BLaER1 treated with 17β-estradiol and CSF1 and Interleukin-3, amounts not matched to agents 10 nM and 100 nM (cell line): ENCODE data around the gene ZNF628.
A peak's percentile ranks its signal among the peaks of the same experiment; 100 is the strongest.

Experiments
- H3K27ac ChIP-seq, 11 experiments: shearing (Covaris generic); formaldehyde crosslinking; 2 replicates each; pipeline ENCODE4 v1.8.1; 2022
- H3K27me3 ChIP-seq, 11 experiments: shearing (Covaris generic); formaldehyde crosslinking; 2 replicates each; pipeline ENCODE4 v1.8.1; 2022
- H3K36me3 ChIP-seq, 11 experiments: shearing (Covaris generic); formaldehyde crosslinking; 2 replicates each; pipeline ENCODE4 v1.8.1; 2022
- H3K4me1 ChIP-seq, 10 experiments: shearing (Covaris generic); formaldehyde crosslinking; 2 replicates each; pipeline ENCODE4 v1.8.1; 2022
- H3K4me2 ChIP-seq, 11 experiments: shearing (Covaris generic); formaldehyde crosslinking; 2 replicates each; pipeline ENCODE4 v1.8.1; 2022
- H3K4me3 ChIP-seq, 10 experiments: shearing (Covaris generic); formaldehyde crosslinking; 2 replicates each; pipeline ENCODE4 v1.8.1; 2022
- H3K9ac ChIP-seq, 11 experiments: shearing (Covaris generic); formaldehyde crosslinking; 2 replicates each; pipeline ENCODE4 v1.8.1; 2022
- H3K9me3 ChIP-seq, 11 experiments: shearing (Covaris generic); formaldehyde crosslinking; replicated peaks in 1 of 11; 2 replicates each; pipeline ENCODE4 v1.8.1; 2022
- H4K20me1 ChIP-seq, 11 experiments: shearing (Covaris generic); formaldehyde crosslinking; 2 replicates each; pipeline ENCODE4 v1.8.1; 2022
- Cebpa-rat ChIP-seq, 11 experiments: shearing (Covaris generic); IDR thresholded peaks; 2 replicates each; pipeline ENCODE4 v1.8.1; 2022

The ZNF628 gene

GRCh38 chr19:55439052-55439451, 37.4 kb upstream of the ZNF628 start:
- no peak overlapping the region for H3K4me3 ChIP-seq
- H3K36me3 ChIP-seq: no peaks in the 10 kb centered on the region
- no peak for TF ChIP-seq Cebpa-rat (IDR thresholded peaks at IDR 0.05)
- peaks cover 0 to 17% (median 0%) of the 10 kb centered on the region in 11 experiments; a peak in 4 of 22 replicates for H3K9me3 ChIP-seq
- H3K27me3 ChIP-seq: peaks cover 68 to 96% (median 87%) of the 10 kb centered on the region in 11 experiments
- H4K20me1 ChIP-seq: peaks cover 0 to 34% (median 4%) of the 10 kb centered on the region in 11 experiments; a peak in 9 of 22 replicates
- H3K9ac ChIP-seq: no peak overlapping the region
- H3K4me1 ChIP-seq: peaks cover 0 to 22% (median 17%) of the 10 kb centered on the region in 10 experiments; a peak in 15 of 20 replicates
- H3K27ac ChIP-seq: no peak overlapping the region
- H3K4me2 ChIP-seq: no peak overlapping the region

- Histone ChIP-seq H3K4me3 (peak overlapping the region in 2 of 10 experiments; percentile 5; a peak in 2 of 20 replicates), H3K9ac (no peak overlapping the region), H4K20me1 (peaks cover 0 to 44% (median 4%) of the 10 kb centered on the region in 11 experiments; a peak in 10 of 22 replicates), H3K4me1 (peaks cover 0 to 22% (median 17%) of the 10 kb centered on the region in 10 experiments; a peak in 15 of 20 replicates), H3K36me3 (no peaks in the 10 kb centered on the region), H3K27me3 (peaks cover 83 to 100% (median 98%) of the 10 kb centered on the region in 11 experiments), H3K9me3 (peaks cover 0 to 12% (median 0%) of the 10 kb centered on the region in 11 experiments; a peak in 1 of 22 replicates), H3K4me2 (peak overlapping the region in 7 of 11 experiments; percentile 5 to 80 (median 45); a peak in 13 of 22 replicates), H3K27ac (no peak overlapping the region)
- no peak for TF ChIP-seq Cebpa-rat (IDR thresholded peaks at IDR 0.05)
Measured at GRCh38 chr19:55440411-55441105, 35.9 kb upstream of the ZNF628 start.

GRCh38 chr19:55441319-55441691, 35.1 kb upstream of the ZNF628 start:
- Histone ChIP-seq H3K27ac (no peak overlapping the region), H3K4me3 (0 out of 20 replicates have a peak overlapping the region, but pooled peaks of 2 of the 10 experiments have one; percentile 5), H3K9ac (no peak overlapping the region), H3K36me3 (no peaks in the 10 kb centered on the region), H3K9me3 (peaks cover 0 to 12% (median 0%) of the 10 kb centered on the region in 11 experiments; a peak in 1 of 22 replicates), H4K20me1 (peaks cover 0 to 42% (median 4%) of the 10 kb centered on the region in 11 experiments; a peak in 10 of 22 replicates), H3K4me2 (peak overlapping the region in 9 of 11 experiments; percentile 5 to 80 (median 38); a peak in 12 of 22 replicates), H3K27me3 (peaks cover 90 to 100% (median 99%) of the 10 kb centered on the region in 11 experiments), H3K4me1 (peaks cover 0 to 22% (median 17%) of the 10 kb centered on the region in 10 experiments; a peak in 16 of 20 replicates)
- TF ChIP-seq Cebpa-rat (IDR thresholded peaks at IDR 0.05): no peak

- Histone ChIP-seq H3K9ac (no peak overlapping the region), H3K9me3 (peaks cover 0 to 12% (median 0%) of the 10 kb centered on the region in 11 experiments; a peak in 1 of 22 replicates), H3K27ac (no peak overlapping the region), H4K20me1 (peaks cover 0 to 37% (median 2%) of the 10 kb centered on the region in 11 experiments; a peak in 10 of 22 replicates), H3K4me1 (peaks cover 0 to 22% (median 17%) of the 10 kb centered on the region in 10 experiments; a peak in 16 of 20 replicates), H3K36me3 (no peaks in the 10 kb centered on the region), H3K27me3 (peaks cover 91 to 100% (median 99%) of the 10 kb centered on the region in 11 experiments), H3K4me2 (peak overlapping the region in 6 of 11 experiments; percentile 18 to 80 (median 52); a peak in 10 of 22 replicates), H3K4me3 (no peak overlapping the region; a peak in 1 of 20 replicates)
- no peak for TF ChIP-seq Cebpa-rat (IDR thresholded peaks at IDR 0.05)
Measured at GRCh38 chr19:55441692-55442321, 34.6 kb upstream of the ZNF628 start.

GRCh38 chr19:55442372-55442961, 34.0 kb upstream of the ZNF628 start:
- Histone ChIP-seq H3K9me3 (peaks cover 0 to 12% (median 0%) of the 10 kb centered on the region in 11 experiments; a peak in 1 of 22 replicates), H3K4me1 (peaks cover 0 to 22% (median 17%) of the 10 kb centered on the region in 10 experiments; a peak in 16 of 20 replicates), H3K4me2 (no peak overlapping the region), H3K27me3 (peaks cover 94 to 100% (median 100%) of the 10 kb centered on the region in 11 experiments), H3K27ac (no peak overlapping the region), H4K20me1 (peaks cover 0 to 40% (median 5%) of the 10 kb centered on the region in 11 experiments; a peak in 11 of 22 replicates), H3K36me3 (no peaks in the 10 kb centered on the region), H3K4me3 (no peak overlapping the region), H3K9ac (no peak overlapping the region)
- no peak for TF ChIP-seq Cebpa-rat (IDR thresholded peaks at IDR 0.05)

GRCh38 chr19:55443045-55443823, 33.2 kb upstream of the ZNF628 start, which contains the start of gene SHISA7:
Gene SHISA7 (minus strand): TSS chr19:55443300. CDS start chr19:55442863, 437 bp downstream.
- peaks cover 97 to 100% (median 100%) of the 10 kb centered on the region in 11 experiments for H3K27me3 ChIP-seq

GRCh38 chr19:55443824-55444480, 32.5 kb upstream of the ZNF628 start:
- Histone ChIP-seq H3K4me2 (no peak overlapping the region), H3K27ac (no peak overlapping the region), H3K9me3 (peaks cover 0 to 8% (median 0%) of the 10 kb centered on the region in 11 experiments; a peak in 2 of 22 replicates), H3K4me1 (peaks cover 0 to 22% (median 17%) of the 10 kb centered on the region in 10 experiments; a peak in 16 of 20 replicates), H3K27me3 (peaks cover 90 to 99% (median 99%) of the 10 kb centered on the region in 11 experiments), H3K36me3 (no peaks in the 10 kb centered on the region), H3K9ac (no peak overlapping the region), H4K20me1 (peaks cover 0 to 45% (median 6%) of the 10 kb centered on the region in 11 experiments; a peak in 11 of 22 replicates), H3K4me3 (no peak overlapping the region)
- TF ChIP-seq Cebpa-rat (IDR thresholded peaks at IDR 0.05): no peak

More at GRCh38 chr19:55443045-55443823, 33.2 kb upstream of the ZNF628 start, which contains the start of gene SHISA7:
- no peak within 1 kb of the TSS for H3K4me3 ChIP-seq
- TF ChIP-seq Cebpa-rat (IDR thresholded peaks at IDR 0.05): no peak
- no peak within 1 kb of the TSS for H3K27ac ChIP-seq
- no peak within 1 kb of the TSS for H3K9ac ChIP-seq
- H3K9me3 ChIP-seq: peaks cover 0 to 12% (median 0%) of the 10 kb centered on the region in 11 experiments; a peak in 1 of 22 replicates
- peak within 1 kb of the TSS in 1 of 11 experiments; percentile 80; a peak in 1 of 22 replicates for H3K4me2 ChIP-seq
- peaks cover 0 to 45% (median 6%) of the 10 kb centered on the region in 11 experiments; a peak in 11 of 22 replicates for H4K20me1 ChIP-seq
- peaks cover 0 to 22% (median 17%) of the 10 kb centered on the region in 10 experiments; a peak in 16 of 20 replicates for H3K4me1 ChIP-seq
- H3K36me3 ChIP-seq: no peaks in the 10 kb centered on the region
